GM12891 (cell line): Measurements from ENCODE around the gene HPS3. TPM values are rescaled to one million over a fixed set of nuclear protein-coding genes. Genes with fewer than 3 reads are reported as not detected.

Experiments
- DNase-seq: peaks from one replicate; pipeline ENCODE4 v3.0.0; 2011; ENCODE audit warnings: low spot score; ENCODE audit not compliant: insufficient read length
- FAIRE-seq: peaks from 2 replicates; lab custom pipeline; 2011; peaks lifted over from hg19 to GRCh38; lab: Jason Lieb, UNC
- PAX5 ChIP-seq: IDR thresholded peaks from 2 replicates; pipeline ENCODE4 v1.6.1; 2011; ENCODE audit warnings: low read length, moderate library complexity, mild to moderate bottlenecking; ENCODE audit not compliant: insufficient read depth, severe bottlenecking
- POLR2A ChIP-seq: IDR thresholded peaks from 2 replicates; pipeline ENCODE4 v1.6.1; 2011; ENCODE audit warnings: low read depth, low read length, control low read depth
- POLR2AphosphoS5 ChIP-seq: IDR thresholded peaks from 2 replicates; pipeline ENCODE4 v1.6.1; 2011; ENCODE audit warnings: low read depth, low read length, control low read depth
- POU2F2 ChIP-seq: IDR thresholded peaks from 2 replicates; pipeline ENCODE4 v1.6.1; 2011; ENCODE audit warnings: low read depth, mild to moderate bottlenecking, control low read depth, low read length, moderate library complexity
- SPI1 ChIP-seq: IDR thresholded peaks from 2 replicates; pipeline ENCODE4 v1.6.1; 2011; ENCODE audit warnings: low read depth, low read length, control low read depth
- TAF1 ChIP-seq: IDR thresholded peaks from 2 replicates; pipeline ENCODE4 v1.6.1; 2011; ENCODE audit warnings: low read depth, low read length, control low read depth
- polyA plus RNA-seq: library from polyadenylated mRNA; unstranded; fragments of >200 nt; gene quantifications from one replicate; pipeline ENCODE4 v1.2.1, GENCODE V29; 2012; ENCODE audit warnings: low read depth, missing spikeins, inconsistent platforms; ENCODE audit not compliant: missing spikeins

Gene HPS3
- 5.7 TPM for polyA plus RNA-seq

- peak; percentile 86 for FAIRE-seq
- TF ChIP-seq TAF1 (no peak), POU2F2 (no peak), POLR2AphosphoS5 (0 out of 2 replicates have a peak, but pooled peaks have one; percentile 30), PAX5 (peak; percentile 99), SPI1 (no peak), POLR2A (peak; percentile 66; the same call in 1 of the 2 replicates)
- peak; percentile 85 for DNase-seq
These were observed at the start of gene HPS3 for GRCh38 chr3:149129326-149130205. Gene HPS3 (plus strand): TSS chr3:149129638. CDS start chr3:149129724, 86 bp downstream.

- no peak for DNase-seq
- FAIRE-seq: no peak
- TF ChIP-seq POLR2AphosphoS5 (no peak), POU2F2 (no peak), SPI1 (no peak), POLR2A (no peak), TAF1 (no peak), PAX5 (no peak)
These were observed 49.3 kb upstream of the HPS3 start for GRCh38 chr3:149080011-149080698.

GRCh38 chr3:149080699-149081091 lies 48.7 kb upstream of the HPS3 start:
- no peak for FAIRE-seq
- no peak for DNase-seq
- no peak for TF ChIP-seq SPI1
- TF ChIP-seq TAF1: no peak
- TF ChIP-seq PAX5: no peak
- TF ChIP-seq POLR2AphosphoS5: no peak
- no peak for TF ChIP-seq POLR2A
- no peak for TF ChIP-seq POU2F2

GRCh38 chr3:149081772-149082171 lies 47.7 kb upstream of the HPS3 start:
- no peak for DNase-seq
- FAIRE-seq: no peak
- no peak for TF ChIP-seq POU2F2
- TF ChIP-seq POLR2A: no peak
- no peak for TF ChIP-seq SPI1
- TF ChIP-seq POLR2AphosphoS5: no peak
- no peak for TF ChIP-seq PAX5
- no peak for TF ChIP-seq TAF1

GRCh38 chr3:149085828-149086231 lies 43.6 kb upstream of the HPS3 start:
- TF ChIP-seq TAF1 (no peak), POLR2A (no peak), PAX5 (no peak), POU2F2 (no peak), POLR2AphosphoS5 (no peak; the same call in 1 of the 2 replicates), SPI1 (no peak)
- FAIRE-seq (peak; percentile 82), DNase-seq (no peak)

GRCh38 chr3:149086232-149086988 lies 43.0 kb upstream of the HPS3 start, which contains the start of gene HLTF:
Gene HLTF (minus strand): TSS chr3:149086533. CDS start chr3:149086336, 197 bp downstream.
- DNase-seq: peak; percentile 74
- FAIRE-seq: peak; percentile 91
- TF ChIP-seq POU2F2 (peak; percentile 60; the same call in 1 of the 2 replicates), SPI1 (no peak)

- TF ChIP-seq TAF1 (no peak), PAX5 (no peak), SPI1 (no peak), POU2F2 (no peak), POLR2A (no peak), POLR2AphosphoS5 (no peak)
- DNase-seq: no peak
- FAIRE-seq: no peak
These were observed 42.2 kb upstream of the HPS3 start for GRCh38 chr3:149087208-149087607.

GRCh38 chr3:149089395-149089794 lies 40.0 kb upstream of the HPS3 start:
- FAIRE-seq (no peak), DNase-seq (no peak)
- TF ChIP-seq POLR2AphosphoS5: no peak
- TF ChIP-seq POU2F2: peak; percentile 71
